ENCODE data around the gene HOXA7. TPM values are rescaled to one million over a fixed set of nuclear protein-coding genes. Genes with fewer than 3 reads are reported as not detected.

HOXA7 gene
- total and polyA plus RNA-seq, 12 donors, result 7.9 to 39.1 (median 22.7) TPM

- Histone ChIP-seq H3K27ac (peak overlapping the region in 4 of 5 donors; percentile 65 to 89 (median 82)), H3K4me1 (replicated peaks in 1 of 2) (peaks cover 16 to 17% of the 10 kb centered on the region in 2 donors), H3K4me3 (peak overlapping the region in 2 of 4 donors; percentile 39 to 66), H3K9me3 (replicated peaks in 1 of 3) (no peaks in the 10 kb centered on the region), H3K27me3 (peaks cover 52% of the 10 kb centered on the region), H3K36me3 (replicated peaks in 1 of 2) (no peaks in the 10 kb centered on the region)
- WGBS, 4 donors, result 1 to 8% (median 2%) methylated on average over 5 to 59 of the region's 59 CpGs
- TF ChIP-seq POLR2A (IDR thresholded peaks at IDR 0.05) (no peak), CTCF (IDR thresholded peaks at IDR 0.05) (no peak)
- intact Hi-C loops (cut with DNase I), result no loop called here
- peak; percentile 30 to 53 (median 46) for DNase-seq
These were observed 17.1 kb upstream of the HOXA7 start for GRCh38 chr7:27173511-27173955.

- Histone ChIP-seq H3K4me3 (peak overlapping the region in 2 of 4 donors; percentile 39 to 66), H3K4me1 (replicated peaks in 1 of 2) (peaks cover 16 to 17% of the 10 kb centered on the region in 2 donors), H3K36me3 (replicated peaks in 1 of 2) (no peaks in the 10 kb centered on the region), H3K9me3 (replicated peaks in 1 of 3) (no peaks in the 10 kb centered on the region), H3K27me3 (peaks cover 52% of the 10 kb centered on the region), H3K27ac (peak overlapping the region in 4 of 5 donors; percentile 65 to 89 (median 82))
- DNase-seq, result peak; percentile 57 to 80 (median 75)
- TF ChIP-seq POLR2A (IDR thresholded peaks at IDR 0.05), result peak in 1 of 2 donors; percentile 31
- no peak for TF ChIP-seq CTCF (IDR thresholded peaks at IDR 0.05)
- 2 to 20% (median 3%) methylated on average over 13 to 58 of the region's 58 CpGs for WGBS, 4 donors
- intact Hi-C loops (cut with DNase I), result no loop called here
These were observed 16.5 kb upstream of the HOXA7 start for GRCh38 chr7:27172823-27173510.

- WGBS, 4 donors, result 33 to 45% (median 45%) methylated on average over 8 to 10 of the region's 10 CpGs
- no peak for TF ChIP-seq POLR2A (IDR thresholded peaks at IDR 0.05)
- no peak for TF ChIP-seq CTCF (IDR thresholded peaks at IDR 0.05)
- peak overlapping the region in 1 of 4 donors; percentile 66 for H3K4me3 ChIP-seq
- peaks cover 53% of the 10 kb centered on the region for H3K27me3 ChIP-seq
- H3K36me3 ChIP-seq (replicated peaks in 1 of 2), result no peaks in the 10 kb centered on the region
- H3K27ac ChIP-seq, result peak overlapping the region in 1 of 5 donors; percentile 20
- H3K4me1 ChIP-seq (replicated peaks in 1 of 2), result peaks cover 16 to 17% of the 10 kb centered on the region in 2 donors
- intact Hi-C loops (cut with DNase I), result no loop called here
- peak in 4 of 7 donors; percentile 12 to 47 (median 14) for DNase-seq
- no peaks in the 10 kb centered on the region for H3K9me3 ChIP-seq (replicated peaks in 1 of 3)
These were observed 15.9 kb upstream of the HOXA7 start for GRCh38 chr7:27172315-27172774.

- Histone ChIP-seq H3K27ac (no peak overlapping the region), H3K9me3 (replicated peaks in 1 of 3) (no peaks in the 10 kb centered on the region), H3K36me3 (replicated peaks in 1 of 2) (no peaks in the 10 kb centered on the region), H3K4me3 (peak overlapping the region in 1 of 4 donors; percentile 66), H3K4me1 (replicated peaks in 1 of 2) (peaks cover 16 to 17% of the 10 kb centered on the region in 2 donors), H3K27me3 (peaks cover 58% of the 10 kb centered on the region)
- TF ChIP-seq POLR2A (IDR thresholded peaks at IDR 0.05) (no peak), CTCF (IDR thresholded peaks at IDR 0.05) (no peak)
- WGBS, 4 donors, result 46 to 56% (median 52%) methylated on average over 30 of the region's 30 CpGs
- DNase-seq, result peak in 3 of 7 donors; percentile 12 to 51 (median 21)
- intact Hi-C loops (cut with DNase I), result no loop called here
These were observed 15.3 kb upstream of the HOXA7 start for GRCh38 chr7:27171637-27172314.
